ENCODE data around the gene KCNMA1. TPM values are rescaled to one million over a fixed set of nuclear protein-coding genes. Genes with fewer than 3 reads are reported as not detected.

The KCNMA1 gene
- total and polyA plus RNA-seq, 4 experiments from 2014 or later: 0.26 TPM; not detected in 3

GRCh38 chr10:77151408-77151807, 486.2 kb downstream of the KCNMA1 start:
- H3K4me3 Mint-ChIP-seq: no peak overlapping the region
- H3K4me1 Mint-ChIP-seq: no peaks in the 10 kb centered on the region
- no peak overlapping the region for H3K27ac Mint-ChIP-seq
- Histone ChIP-seq H3K4me1 (ENCODE audit: insufficient read depth, low read length) (no peaks in the 10 kb centered on the region), H3K9me3 (ENCODE audit: control insufficient read depth in 1 of 2, low read length in 2 of 2) (no peaks in the 10 kb centered on the region), H3K4me3 (ENCODE audit: low read length in 2 of 2) (no peak overlapping the region), H3K27ac (ENCODE audit: low read depth, low read length) (no peak overlapping the region), H3K27me3 (ENCODE audit: insufficient read depth, low read length) (no peaks in the 10 kb centered on the region), H3K36me3 (ENCODE audit: insufficient read depth, low read length) (no peaks in the 10 kb centered on the region)
- CTCF ChIA-PET (ENCODE audit: partially characterized antibody): interaction anchor here (1.6 kb wide), 1 partner anchor 14 kb away, joined by 5 read pairs; no protein-coding TSS in a partner anchor
- H3K27me3 Mint-ChIP-seq: peaks cover under 1 to 2% of the 10 kb centered on the region in 2 donors
- no peaks in the 10 kb centered on the region for H3K36me3 Mint-ChIP-seq
- intact Hi-C loops (cut with micrococcal nuclease): no loop called here
- POLR2A ChIA-PET (ENCODE audit: partially characterized antibody): no interaction called here
- DNase-seq: no peak
- no peaks in the 10 kb centered on the region for H3K9me3 Mint-ChIP-seq

DNA sequence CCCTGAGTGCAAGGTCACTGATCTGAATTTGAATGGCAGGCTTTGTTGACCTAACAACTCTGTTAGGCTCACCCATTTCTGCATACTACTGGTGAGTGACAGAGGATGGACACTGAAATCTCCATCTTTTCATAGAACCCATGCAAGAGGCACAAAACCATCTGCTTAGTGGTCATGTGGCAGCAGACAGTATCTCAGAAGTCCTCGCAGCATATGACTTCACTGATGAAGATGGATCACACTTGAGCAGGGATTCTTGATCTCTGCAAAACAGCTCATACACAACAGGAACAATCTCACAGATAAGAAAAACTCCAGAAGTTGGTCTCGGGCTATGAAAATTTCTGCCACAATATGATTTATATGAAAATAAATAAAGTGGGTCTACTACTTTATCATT, 487.9 kb downstream of the KCNMA1 start:
- Histone ChIP-seq H3K4me1 (ENCODE audit: insufficient read depth, low read length) (no peaks in the 10 kb centered on the region), H3K27me3 (ENCODE audit: insufficient read depth, low read length) (no peaks in the 10 kb centered on the region), H3K27ac (ENCODE audit: low read depth, low read length) (no peak overlapping the region), H3K36me3 (ENCODE audit: insufficient read depth, low read length) (no peaks in the 10 kb centered on the region), H3K4me3 (ENCODE audit: low read length in 2 of 2) (no peak overlapping the region), H3K9me3 (ENCODE audit: control insufficient read depth in 1 of 2, low read length in 2 of 2) (no peaks in the 10 kb centered on the region)
- ChIA-PET POLR2A (ENCODE audit: partially characterized antibody) (no interaction called here), CTCF (ENCODE audit: partially characterized antibody) (no interaction called here)
- Mint-ChIP-seq H3K4me3 (no peak overlapping the region), H3K9me3 (no peaks in the 10 kb centered on the region), H3K36me3 (no peaks in the 10 kb centered on the region), H3K27ac (no peak overlapping the region), H3K27me3 (peaks cover 0 to 2% of the 10 kb centered on the region in 2 donors), H3K4me1 (no peaks in the 10 kb centered on the region)
- no peak for DNase-seq
- intact Hi-C loops (cut with micrococcal nuclease): no loop called here

GRCh38 chr10:77149001-77149400, 488.6 kb downstream of the KCNMA1 start:
- H3K36me3 Mint-ChIP-seq: no peaks in the 10 kb centered on the region
- Histone ChIP-seq H3K9me3 (ENCODE audit: control insufficient read depth in 1 of 2, low read length in 2 of 2) (no peaks in the 10 kb centered on the region), H3K27me3 (ENCODE audit: insufficient read depth, low read length) (no peaks in the 10 kb centered on the region), H3K4me3 (ENCODE audit: low read length in 2 of 2) (no peak overlapping the region), H3K4me1 (ENCODE audit: insufficient read depth, low read length) (no peaks in the 10 kb centered on the region), H3K27ac (ENCODE audit: low read depth, low read length) (no peak overlapping the region), H3K36me3 (ENCODE audit: insufficient read depth, low read length) (no peaks in the 10 kb centered on the region)
- H3K4me1 Mint-ChIP-seq: no peaks in the 10 kb centered on the region
- no peak overlapping the region for H3K27ac Mint-ChIP-seq
- H3K27me3 Mint-ChIP-seq: peaks cover 0 to 2% of the 10 kb centered on the region in 2 donors
- no peak for DNase-seq
- CTCF ChIA-PET (ENCODE audit: partially characterized antibody): interaction anchor here (1.4 kb wide), 1 partner anchor 14 kb away, joined by 3 read pairs; no protein-coding TSS in a partner anchor
- intact Hi-C loops (cut with micrococcal nuclease): no loop called here
- H3K4me3 Mint-ChIP-seq: no peak overlapping the region
- POLR2A ChIA-PET (ENCODE audit: partially characterized antibody): no interaction called here
- H3K9me3 Mint-ChIP-seq: no peaks in the 10 kb centered on the region

- H3K27ac ChIP-seq (ENCODE audit: low read depth, low read length): no peak overlapping the region
- POLR2A ChIA-PET (ENCODE audit: partially characterized antibody): no interaction called here
- no peaks in the 10 kb centered on the region for H3K9me3 Mint-ChIP-seq
- H3K4me3 ChIP-seq (ENCODE audit: low read length in 2 of 2): no peak overlapping the region
- H3K36me3 ChIP-seq (ENCODE audit: insufficient read depth, low read length): no peaks in the 10 kb centered on the region
- H3K36me3 Mint-ChIP-seq: no peaks in the 10 kb centered on the region
- peaks cover 1 to 2% of the 10 kb centered on the region in 2 donors for H3K27me3 Mint-ChIP-seq
- H3K27ac Mint-ChIP-seq: no peak overlapping the region
- no peaks in the 10 kb centered on the region for H3K4me1 ChIP-seq (ENCODE audit: insufficient read depth, low read length)
- no peak for DNase-seq
- H3K27me3 ChIP-seq (ENCODE audit: insufficient read depth, low read length): no peaks in the 10 kb centered on the region
- intact Hi-C loops (cut with micrococcal nuclease): no loop called here
- no peaks in the 10 kb centered on the region for H3K9me3 ChIP-seq (ENCODE audit: control insufficient read depth in 1 of 2, low read length in 2 of 2)
- CTCF ChIA-PET (ENCODE audit: partially characterized antibody): interaction anchor here (1.4 kb wide), 1 partner anchor 15 kb away, joined by 3 read pairs; no protein-coding TSS in a partner anchor
- H3K4me1 Mint-ChIP-seq: no peaks in the 10 kb centered on the region
- no peak overlapping the region for H3K4me3 Mint-ChIP-seq
These were observed 489.7 kb downstream of the KCNMA1 start for GRCh38 chr10:77147871-77148270.

DNA sequence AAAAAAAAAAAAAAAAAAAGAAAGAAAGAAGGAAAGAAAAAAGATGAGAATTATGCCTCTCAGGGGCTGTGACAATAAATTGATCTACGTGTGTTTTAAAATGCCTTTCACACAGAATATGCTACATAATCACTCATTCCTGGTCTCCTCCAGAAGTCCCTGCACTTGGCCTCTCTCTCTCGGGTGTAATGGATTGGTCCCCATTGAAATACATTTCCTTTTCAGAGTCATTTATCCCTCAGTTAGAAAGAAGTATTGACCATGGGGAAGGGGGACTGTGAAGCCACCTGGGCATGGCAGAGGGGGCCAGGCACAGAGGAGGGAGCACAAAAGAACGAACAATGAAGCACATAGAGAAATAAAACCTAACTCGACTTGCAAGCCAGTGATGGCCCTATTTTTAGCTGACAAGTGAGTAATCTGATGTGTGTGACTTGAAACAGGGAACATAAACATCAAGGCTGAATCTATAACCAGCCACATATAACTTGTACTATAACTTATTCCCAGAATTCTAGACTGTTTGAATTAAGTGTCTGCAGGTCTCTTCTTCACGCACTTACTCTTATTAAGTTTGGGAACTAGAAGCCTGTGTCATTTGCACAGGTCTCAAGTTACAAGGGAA, 490.8 kb downstream of the KCNMA1 start:
- Mint-ChIP-seq H3K4me1 (no peaks in the 10 kb centered on the region), H3K9me3 (no peaks in the 10 kb centered on the region), H3K4me3 (no peak overlapping the region), H3K36me3 (no peaks in the 10 kb centered on the region), H3K27me3 (peaks cover 0 to 1% of the 10 kb centered on the region in 2 donors), H3K27ac (no peak overlapping the region)
- H3K27me3 ChIP-seq (ENCODE audit: insufficient read depth, low read length): no peaks in the 10 kb centered on the region
- H3K4me3 ChIP-seq (ENCODE audit: low read length in 2 of 2): no peak overlapping the region
- no peak for DNase-seq
- no peaks in the 10 kb centered on the region for H3K9me3 ChIP-seq (ENCODE audit: control insufficient read depth in 1 of 2, low read length in 2 of 2)
- H3K36me3 ChIP-seq (ENCODE audit: insufficient read depth, low read length): no peaks in the 10 kb centered on the region
- POLR2A ChIA-PET (ENCODE audit: partially characterized antibody): no interaction called here
- intact Hi-C loops (cut with micrococcal nuclease): no loop called here
- CTCF ChIA-PET (ENCODE audit: partially characterized antibody): no interaction called here
- no peaks in the 10 kb centered on the region for H3K4me1 ChIP-seq (ENCODE audit: insufficient read depth, low read length)
- no peak overlapping the region for H3K27ac ChIP-seq (ENCODE audit: low read depth, low read length)

DNA sequence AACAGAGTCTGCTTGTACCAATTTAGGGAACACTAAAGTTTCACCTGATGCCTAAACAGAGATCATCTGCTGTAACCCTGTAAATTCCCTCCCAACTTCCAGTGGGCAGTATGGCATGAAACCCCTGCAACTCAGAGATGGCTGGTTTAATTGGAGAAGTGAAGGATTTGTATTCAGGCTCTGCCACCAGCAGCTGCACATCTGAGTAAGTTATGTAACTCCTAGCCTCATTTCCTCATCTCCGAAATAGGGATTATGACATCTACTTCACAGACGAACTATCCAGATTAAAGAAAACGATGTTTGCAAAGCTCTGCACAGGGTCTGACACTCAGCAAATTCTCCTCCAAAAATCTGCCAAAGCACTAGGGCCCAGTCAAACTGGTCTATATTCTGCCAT, 493.0 kb downstream of the KCNMA1 start:
- Histone ChIP-seq H3K4me3 (ENCODE audit: low read length in 2 of 2) (no peak overlapping the region), H3K27me3 (ENCODE audit: insufficient read depth, low read length) (no peaks in the 10 kb centered on the region), H3K4me1 (ENCODE audit: insufficient read depth, low read length) (no peaks in the 10 kb centered on the region), H3K9me3 (ENCODE audit: control insufficient read depth in 1 of 2, low read length in 2 of 2) (no peaks in the 10 kb centered on the region), H3K36me3 (ENCODE audit: insufficient read depth, low read length) (no peaks in the 10 kb centered on the region), H3K27ac (ENCODE audit: low read depth, low read length) (no peak overlapping the region)
- no peak overlapping the region for H3K27ac Mint-ChIP-seq
- intact Hi-C loops (cut with micrococcal nuclease): no loop called here
- ChIA-PET POLR2A (ENCODE audit: partially characterized antibody) (no interaction called here), CTCF (ENCODE audit: partially characterized antibody) (no interaction called here)
- H3K4me3 Mint-ChIP-seq: no peak overlapping the region
- H3K27me3 Mint-ChIP-seq: peaks cover 0 to 3% of the 10 kb centered on the region in 2 donors
- DNase-seq: no peak
- no peaks in the 10 kb centered on the region for H3K36me3 Mint-ChIP-seq
- no peaks in the 10 kb centered on the region for H3K4me1 Mint-ChIP-seq
- H3K9me3 Mint-ChIP-seq: no peaks in the 10 kb centered on the region

GRCh38 chr10:77139252-77140160, 498.1 kb downstream of the KCNMA1 start:
- DNase-seq: no peak
- H3K9me3 Mint-ChIP-seq: no peaks in the 10 kb centered on the region
- Histone ChIP-seq H3K4me3 (ENCODE audit: low read length in 2 of 2) (no peak overlapping the region), H3K9me3 (ENCODE audit: control insufficient read depth in 1 of 2, low read length in 2 of 2) (no peaks in the 10 kb centered on the region), H3K36me3 (ENCODE audit: insufficient read depth, low read length) (no peaks in the 10 kb centered on the region), H3K4me1 (ENCODE audit: insufficient read depth, low read length) (no peaks in the 10 kb centered on the region), H3K27me3 (ENCODE audit: insufficient read depth, low read length) (no peaks in the 10 kb centered on the region), H3K27ac (ENCODE audit: low read depth, low read length) (no peak overlapping the region)
- CTCF ChIA-PET (ENCODE audit: partially characterized antibody): no interaction called here
- POLR2A ChIA-PET (ENCODE audit: partially characterized antibody): no interaction called here
- no peaks in the 10 kb centered on the region for H3K4me1 Mint-ChIP-seq
- no peak overlapping the region for H3K4me3 Mint-ChIP-seq
- no peaks in the 10 kb centered on the region for H3K36me3 Mint-ChIP-seq
- peaks cover 0 to 7% of the 10 kb centered on the region in 2 donors for H3K27me3 Mint-ChIP-seq
- intact Hi-C loops (cut with micrococcal nuclease): no loop called here
- no peak overlapping the region for H3K27ac Mint-ChIP-seq

All from CD4-positive, alpha-beta memory T cell (primary cell).